H1 (cell line): ENCODE results near the gene ANAPC2. TPM values are rescaled to one million over a fixed set of nuclear protein-coding genes. Genes with fewer than 3 reads are reported as not detected.

Experiments
- CTCF ChIA-PET: fragments of 300-600 bp; sonication (Branson Sonifier 250); formaldehyde crosslinking; loops from one replicate; lab custom pipeline; 2021; ENCODE audit not compliant: partially characterized antibody; lab: Charles Lee
- POLR2A ChIA-PET: fragments of 300-600 bp; sonication (Branson Sonifier 250); formaldehyde crosslinking; loops from one replicate; lab custom pipeline; 2021; ENCODE audit warnings: inconsistent platforms; ENCODE audit not compliant: partially characterized antibody; lab: Charles Lee
- DNase-seq, 2 experiments: peaks; one replicate each; pipeline versions ENCODE4 v3.0.0 to v3.0.0-alpha.2; 2010 to 2022; ENCODE audit warnings: low spot score in 2 of 2, low read depth in 1 of 2, mixed read lengths in 1 of 2
- FAIRE-seq: peaks from 2 replicates; lab custom pipeline; 2011; peaks lifted over from hg19 to GRCh38; lab: Jason Lieb, UNC
- H2AFZ ChIP-seq: 2 replicates; pipeline ENCODE4 v1.8.1; 2012; ENCODE audit warnings: low read length, inconsistent platforms
- H2AK5ac ChIP-seq: 2 replicates; pipeline ENCODE4 v1.6.1; 2013; ENCODE audit warnings: low read depth, low read length
- H2BK120ac ChIP-seq: replicated peaks from 2 replicates; pipeline ENCODE3; 2013; ENCODE audit warnings: low read depth, low read length, inconsistent platforms
- H2BK12ac ChIP-seq: 2 replicates; pipeline ENCODE4 v1.6.1; 2013; ENCODE audit warnings: low read depth, low read length
- H2BK15ac ChIP-seq: 2 replicates; pipeline ENCODE4 v1.6.1; 2013; ENCODE audit warnings: low read length
- H2BK20ac ChIP-seq: 2 replicates; pipeline ENCODE4 v1.6.1; 2013; ENCODE audit warnings: low read length
- H2BK5ac ChIP-seq: 2 replicates; pipeline ENCODE4 v1.6.1; 2013; ENCODE audit warnings: low read depth, low read length
- H3K14ac ChIP-seq: 2 replicates; pipeline ENCODE4 v1.6.1; 2013; ENCODE audit warnings: inconsistent platforms; ENCODE audit not compliant: insufficient read length
- H3K18ac ChIP-seq: 2 replicates; pipeline ENCODE4 v1.6.1; 2013; ENCODE audit warnings: low read length; ENCODE audit errors: extremely low read depth
- H3K23ac ChIP-seq: 2 replicates; pipeline ENCODE4 v1.6.1; 2013; ENCODE audit warnings: inconsistent platforms; ENCODE audit not compliant: insufficient read length
- H3K23me2 ChIP-seq: 2 replicates; pipeline ENCODE4 v1.6.1; 2013; ENCODE audit warnings: low read depth, low read length
- H3K27ac ChIP-seq: 2 replicates; pipeline ENCODE4 v1.6.1; 2011; ENCODE audit warnings: low read depth, low read length, inconsistent platforms
- H3K27me3 ChIP-seq, 4 experiments: replicated peaks in 1 of 4; 1 replicate in 1 of 4; 2 replicates in 3 of 4; pipeline versions ENCODE4 v1.6.1 to v1.8.1; 2011 to 2013; ENCODE audit warnings: low read length in 3 of 4, mild to moderate bottlenecking in 3 of 4, inconsistent platforms in 2 of 4, mixed read lengths in 2 of 4, moderate library complexity in 1 of 4; ENCODE audit not compliant: control insufficient read depth in 3 of 4, insufficient read depth in 3 of 4; ENCODE audit errors: extremely low read depth in 1 of 4
- H3K36me3 ChIP-seq, 4 experiments: 2 replicates each; pipeline versions ENCODE4 v1.6.1 to v1.8.1; 2011 to 2013; ENCODE audit warnings: mild to moderate bottlenecking in 4 of 4, low read length in 3 of 4, moderate library complexity in 2 of 4, control low read depth in 1 of 4, inconsistent platforms in 1 of 4; ENCODE audit not compliant: insufficient read depth in 4 of 4, control insufficient read depth in 2 of 4
- H3K4ac ChIP-seq: replicated peaks from 2 replicates; pipeline ENCODE3; 2013; ENCODE audit warnings: low read length, low read depth, mixed read lengths, inconsistent platforms; ENCODE audit not compliant: insufficient read length
- H3K4me1 ChIP-seq, 4 experiments: replicated peaks in 1 of 4; 1 replicate in 1 of 4; 2 replicates in 3 of 4; pipeline versions ENCODE4 v1.6.1 to v1.8.1; 2011 to 2013; ENCODE audit warnings: low read length in 3 of 4, inconsistent platforms in 2 of 4, mixed read lengths in 1 of 4; ENCODE audit not compliant: insufficient read depth in 4 of 4, control insufficient read depth in 3 of 4
- H3K4me2 ChIP-seq, 2 experiments: 2 replicates each; pipeline versions ENCODE4 v1.6.1 to v1.8.1; 2011 to 2013; ENCODE audit warnings: low read depth in 2 of 2, low read length in 2 of 2, control low read depth in 1 of 2, inconsistent platforms in 1 of 2, mild to moderate bottlenecking in 1 of 2; ENCODE audit not compliant: insufficient read depth in 1 of 2
- H3K4me3 ChIP-seq, 4 experiments: fragments of 200-600, 300-600 bp in 1 of 4; sonication (generic), shearing (Covaris generic), sonication (Bioruptor Twin) in 1 of 4; 2 replicates each; pipeline versions ENCODE4 v1.5.1 to v1.8.1; 2011 to 2016; ENCODE audit warnings: low read length in 4 of 4, low read depth in 3 of 4, control low read depth in 2 of 4, inconsistent platforms in 2 of 4, mild to moderate bottlenecking in 2 of 4, mixed read lengths in 1 of 4, moderate library complexity in 1 of 4; ENCODE audit not compliant: insufficient read depth in 2 of 4; ENCODE audit errors: extremely low read depth in 1 of 4
- H3K56ac ChIP-seq: replicated peaks from 2 replicates; pipeline ENCODE3; 2013; ENCODE audit warnings: low read depth, mild to moderate bottlenecking, mixed read lengths, low read length, inconsistent platforms; ENCODE audit not compliant: insufficient read length
- H3K79me1 ChIP-seq: 2 replicates; pipeline ENCODE4 v1.6.1; 2013; ENCODE audit warnings: low read depth, low read length, control low read depth
- H3K79me2 ChIP-seq, 2 experiments: 2 replicates each; pipeline versions ENCODE4 v1.6.1 to v1.8.1; 2012 to 2013; ENCODE audit warnings: low read length in 2 of 2, mild to moderate bottlenecking in 2 of 2, inconsistent platforms in 1 of 2; ENCODE audit not compliant: insufficient read depth in 2 of 2, control insufficient read depth in 1 of 2
- H3K9ac ChIP-seq, 4 experiments: replicated peaks in 1 of 4; 1 replicate in 1 of 4; 2 replicates in 3 of 4; pipeline versions ENCODE4 v1.6.1 to v1.8.1; 2011 to 2013; ENCODE audit warnings: low read depth in 3 of 4, low read length in 3 of 4, control low read depth in 2 of 4, mild to moderate bottlenecking in 2 of 4, moderate library complexity in 2 of 4, inconsistent platforms in 1 of 4; ENCODE audit errors: extremely low read depth in 1 of 4
- H3K9me3 ChIP-seq, 2 experiments: 2 replicates each; pipeline versions ENCODE4 v1.6.1 to v1.8.1; 2012 to 2013; ENCODE audit warnings: mild to moderate bottlenecking in 2 of 2, moderate library complexity in 2 of 2, control low read depth in 1 of 2, inconsistent platforms in 1 of 2, low read depth in 1 of 2, low read length in 1 of 2, mixed read lengths in 1 of 2; ENCODE audit not compliant: insufficient read depth in 2 of 2
- H4K20me1 ChIP-seq, 2 experiments: replicated peaks in 1 of 2; 2 replicates each; pipeline versions ENCODE3 to v1.8.1; 2011 to 2013; ENCODE audit warnings: inconsistent platforms in 2 of 2, low read length in 2 of 2, mild to moderate bottlenecking in 1 of 2; ENCODE audit not compliant: insufficient read depth in 2 of 2, control insufficient read depth in 1 of 2
- H4K5ac ChIP-seq: 2 replicates; pipeline ENCODE4 v1.6.1; 2013; ENCODE audit warnings: low read length, low read depth, mixed read lengths, inconsistent platforms; ENCODE audit not compliant: insufficient read length
- H4K8ac ChIP-seq: 2 replicates; pipeline ENCODE4 v1.8.0; 2013; ENCODE audit warnings: mild to moderate bottlenecking, moderate library complexity, low read length, inconsistent platforms; ENCODE audit not compliant: insufficient read depth; ENCODE audit errors: extremely low read depth
- H4K91ac ChIP-seq: replicated peaks from 2 replicates; pipeline ENCODE3; 2013; ENCODE audit warnings: low read length, mixed read lengths, inconsistent platforms; ENCODE audit not compliant: insufficient read length
- BRCA1 ChIP-seq: IDR thresholded peaks from 2 replicates; pipeline ENCODE4 v1.6.1; 2012; ENCODE audit warnings: low read depth, low read length, improper control_type of control experiment
- CHD2 ChIP-seq: IDR thresholded peaks from 2 replicates; pipeline ENCODE4 v1.6.1; 2012; ENCODE audit warnings: low read length, improper control_type of control experiment
- EGR1 ChIP-seq: IDR thresholded peaks from 2 replicates; pipeline ENCODE4 v1.6.1; 2011; ENCODE audit warnings: low read depth, low read length, borderline replicate concordance
- EP300 ChIP-seq, 2 experiments: IDR thresholded peaks; 1 replicate in 1 of 2; 2 replicates in 1 of 2; pipeline ENCODE4 v1.6.1; 2011 to 2012; ENCODE audit warnings: low read depth in 2 of 2, low read length in 2 of 2, mild to moderate bottlenecking in 2 of 2, borderline replicate concordance in 1 of 2, inconsistent platforms in 1 of 2, moderate library complexity in 1 of 2
- KDM1A ChIP-seq: fragments of 200-600, 300-600 bp; sonication (generic); IDR thresholded peaks from 2 replicates; pipeline ENCODE4 v1.7.1; 2016; ENCODE audit warnings: mild to moderate bottlenecking, low read length, borderline replicate concordance
- KDM4A ChIP-seq: IDR thresholded peaks from one replicate; pipeline ENCODE4 v1.7.1; 2012; ENCODE audit warnings: low read depth, mild to moderate bottlenecking, moderate library complexity, low read length, inconsistent platforms; ENCODE audit not compliant: severe bottlenecking
- NANOG ChIP-seq: IDR thresholded peaks from 2 replicates; pipeline ENCODE4 v1.6.1; 2011; ENCODE audit warnings: low read length, low read depth, mild to moderate bottlenecking, inconsistent platforms; ENCODE audit not compliant: insufficient read depth, poor library complexity, severe bottlenecking
- PHF8 ChIP-seq: fragments of 200-600 bp; sonication (generic); conservative IDR thresholded peaks from 2 replicates; pipeline ENCODE4 v1.7.1; 2012; ENCODE audit warnings: low read depth, mild to moderate bottlenecking, inconsistent platforms, low read length, moderate library complexity
- SAP30 ChIP-seq: fragments of 300-600 bp; sonication (generic); IDR thresholded peaks from 2 replicates; pipeline ENCODE4 v1.7.1; 2012; ENCODE audit warnings: low read length, moderate library complexity, mild to moderate bottlenecking, inconsistent platforms; ENCODE audit not compliant: insufficient read depth, insufficient replicate concordance
- SRF ChIP-seq: IDR thresholded peaks from 2 replicates; pipeline ENCODE4 v1.6.1; 2011; ENCODE audit warnings: mild to moderate bottlenecking, low read depth, low read length, moderate library complexity
- TAF7 ChIP-seq: optimal IDR thresholded peaks from 2 replicates; pipeline ENCODE3; 2011; ENCODE audit warnings: low read depth, mild to moderate bottlenecking, inconsistent platforms, low read length, moderate library complexity, borderline replicate concordance
- TEAD4 ChIP-seq: IDR thresholded peaks from 2 replicates; pipeline ENCODE4 v1.6.1; 2012; ENCODE audit warnings: low read depth, low read length, inconsistent platforms, mixed read lengths
- WGBS, 2 experiments: shearing (Covaris generic) in 1 of 2; methylation state at CpG; one replicate each; pipeline versions ENCODE4 v1.1.6 to v1.1.7; 2013 to 2015; ENCODE audit warnings: low lambda C conversion rate in 2 of 2, mixed read lengths in 2 of 2, inconsistent platforms in 1 of 2, low coverage in 1 of 2, missing lambda C conversion rate in 1 of 2; ENCODE audit not compliant: insufficient replicate concordance in 2 of 2, insufficient coverage in 1 of 2, insufficient read length in 1 of 2; ENCODE audit errors: extremely low coverage in 1 of 2, missing lambda C conversion rate in 1 of 2; 5-methylcytosine and 5-hydroxymethylcytosine counted together
- polyA plus RNA-seq, 7 experiments: library from polyadenylated mRNA; depleted of rRNA in 3 of 7; stranded (reverse) in 5 of 7; unstranded in 2 of 7; fragments of >200 nt in 5 of 7; fragments of 200-250 nt in 2 of 7; gene quantifications; 1 replicate in 5 of 7; 2 replicates in 1 of 7; 4 replicates in 1 of 7; pipeline versions ENCODE4 v1.2.1 to v1.2.3, GENCODE V29; 2011 to 2013; ENCODE audit warnings: missing spikeins in 2 of 7, mixed read lengths in 2 of 7
- total RNA-seq: library from RNA; stranded (reverse); fragmentation: NEBNext Ultra II Directional; extraction: Animal tissue kit (Norgen Biotek cat#: 25700); gene quantifications from 2 replicates; pipeline ENCODE4 v1.2.1, GENCODE V29; 2021

ANAPC2 gene
- total and polyA plus RNA-seq, 2 of the 8 experiments (the other 6 are each of a cell fraction or from before 2014, with no cell fraction given) = 30.2 to 37.7 TPM

- no peak for DNase-seq
- no peak overlapping the region for H2BK120ac ChIP-seq
- H3K79me1 ChIP-seq = 0 out of 2 replicates have a peak, but pooled peaks cover 2% of the 10 kb centered on the region
- FAIRE-seq = no peak
- POLR2A ChIA-PET = interaction anchor here (1.2 to 1.7 kb wide), 6 partner anchors 7 to 118 kb away, joined by 3 to 5 read pairs (median 4); partner anchors contain the start of genes LRRC26 and NELFB
- H4K8ac ChIP-seq = no peak overlapping the region
- H4K5ac ChIP-seq = no peak overlapping the region
- peaks cover 25 to 61% (median 57%) of the 10 kb centered on the region in 4 experiments for H3K27me3 ChIP-seq
- no peak overlapping the region for H3K27ac ChIP-seq
- H4K91ac ChIP-seq = no peak overlapping the region
- H2AK5ac ChIP-seq = no peak overlapping the region
- WGBS, 2 experiments = 82% methylated on average over 23 of the region's 23 CpGs; no CpG with 5 or more reads in 1 of the 2 experiments
- no peak overlapping the region for H3K9ac ChIP-seq
- H3K9me3 ChIP-seq = no peaks in the 10 kb centered on the region
- no peak overlapping the region for H2BK12ac ChIP-seq
- peaks cover 0 to 14% (median 11%) of the 10 kb centered on the region in 4 experiments; a peak in 6 of 7 replicates for H3K4me1 ChIP-seq
- no peak overlapping the region for H2AFZ ChIP-seq
- no peak overlapping the region for H3K14ac ChIP-seq
- no peak overlapping the region for H2BK5ac ChIP-seq
- no peak overlapping the region for H3K4me3 ChIP-seq
- H3K56ac ChIP-seq = no peak overlapping the region
- no peak overlapping the region for H3K23ac ChIP-seq
- CTCF ChIA-PET = interaction anchor here (0.6 to 4.5 kb wide), 12 partner anchors 8 to 108 kb away, joined by 3 to 24 read pairs (median 4); no protein-coding TSS in a partner anchor
- H3K79me2 ChIP-seq = no peaks in the 10 kb centered on the region
- no peak overlapping the region for H3K4ac ChIP-seq
- no peak overlapping the region for H2BK15ac ChIP-seq
- H3K18ac ChIP-seq = no peak overlapping the region
- no peak overlapping the region for H2BK20ac ChIP-seq
- H3K4me2 ChIP-seq = no peak overlapping the region; a peak in 1 of 4 replicates
- peaks cover 4% of the 10 kb centered on the region; the same call in 1 of the 2 replicates for H3K23me2 ChIP-seq
- no peaks in the 10 kb centered on the region for H3K36me3 ChIP-seq
- H4K20me1 ChIP-seq = peaks cover 1 to 16% of the 10 kb centered on the region in 2 experiments
- no peak for TF ChIP-seq EP300 (IDR thresholded peaks at IDR 0.05; ENCODE audit: borderline replicate concordance in 1 of 2, low read depth in 2 of 2, low read length in 2 of 2)
- no peak for TF ChIP-seq PHF8
- TF ChIP-seq NANOG = no peak
- no peak for TF ChIP-seq EGR1
- TF ChIP-seq SAP30 = no peak
- TF ChIP-seq KDM1A = no peak
- TF ChIP-seq TAF7 = no peak
- TF ChIP-seq CHD2 = no peak
- TF ChIP-seq TEAD4 = no peak
- no peak for TF ChIP-seq KDM4A
- TF ChIP-seq SRF = no peak
- TF ChIP-seq BRCA1 = no peak
These were observed 51.3 kb downstream of the ANAPC2 start for GRCh38 chr9:137136881-137137607.
